IPS DF 4.7 (cell line): Measurements from ENCODE around the gene KCNIP1.

Experiments
- DNase-seq: peaks from one replicate; pipeline ENCODE4 v3.0.0-alpha.2; 2013; ENCODE audit warnings: low spot score; ENCODE audit errors: extremely low read depth

KCNIP1 gene

GRCh38 chr5:170508660-170509347 lies 5.0 kb downstream of the KCNIP1 start:
- no peak for DNase-seq

- DNase-seq = no peak
These were observed 5.5 kb downstream of the KCNIP1 start for GRCh38 chr5:170509348-170509660.

GRCh38 chr5:170510126-170510525 lies 6.3 kb downstream of the KCNIP1 start:
- no peak for DNase-seq

GRCh38 chr5:170510559-170510958 lies 6.7 kb downstream of the KCNIP1 start:
- DNase-seq = no peak

GRCh38 chr5:170511551-170512258 lies 7.9 kb downstream of the KCNIP1 start:
- no peak for DNase-seq

GRCh38 chr5:170513856-170514525 lies 10.2 kb downstream of the KCNIP1 start:
- no peak for DNase-seq

GRCh38 chr5:170517411-170517810 lies 13.6 kb downstream of the KCNIP1 start:
- no peak for DNase-seq

- no peak for DNase-seq
These were observed 14.5 kb downstream of the KCNIP1 start for GRCh38 chr5:170518277-170518676.

- DNase-seq = no peak
These were observed 15.7 kb downstream of the KCNIP1 start for GRCh38 chr5:170519549-170519948.

- no peak for DNase-seq
These were observed 16.6 kb downstream of the KCNIP1 start for GRCh38 chr5:170520372-170520771.

GRCh38 chr5:170522211-170523141 lies 18.7 kb downstream of the KCNIP1 start:
- DNase-seq = no peak

- DNase-seq = no peak
These were observed 19.3 kb downstream of the KCNIP1 start for GRCh38 chr5:170523142-170523551.

GRCh38 chr5:170523830-170524229 lies 20.0 kb downstream of the KCNIP1 start:
- no peak for DNase-seq

GRCh38 chr5:170524576-170524975 lies 20.8 kb downstream of the KCNIP1 start:
- DNase-seq = no peak

- DNase-seq = no peak
These were observed 21.8 kb downstream of the KCNIP1 start for GRCh38 chr5:170525470-170526211.

GRCh38 chr5:170527991-170528390 lies 24.2 kb downstream of the KCNIP1 start:
- DNase-seq = no peak

- no peak for DNase-seq
These were observed 25.2 kb downstream of the KCNIP1 start for GRCh38 chr5:170528976-170529375.

- DNase-seq = no peak
These were observed 29.1 kb downstream of the KCNIP1 start for GRCh38 chr5:170532935-170533334.

GRCh38 chr5:170533383-170533782 lies 29.6 kb downstream of the KCNIP1 start:
- DNase-seq = no peak

GRCh38 chr5:170534177-170534576 lies 30.4 kb downstream of the KCNIP1 start:
- DNase-seq = no peak

GRCh38 chr5:170534941-170535340 lies 31.1 kb downstream of the KCNIP1 start:
- DNase-seq = no peak
